OCI-LY3 (cell line): ENCODE measurements around the gene GPR160.

Experiments used
- H2AFZ ChIP-seq: fragments of 200-600, 300-600 bp; shearing (Covaris generic); 2 replicates; pipeline ENCODE4 v1.6.0; 2014; ENCODE audit warnings: antibody characterized with exemption, low read depth, low read length
- H3K27ac ChIP-seq: fragments of 200-600, 300-600 bp; sonication (generic); 2 replicates; pipeline ENCODE4 v1.5.1; 2014; ENCODE audit warnings: mild to moderate bottlenecking, low read length, moderate library complexity, mixed read lengths
- H3K27me3 ChIP-seq: fragments of 200-600, 300-600 bp; sonication (generic); 2 replicates; pipeline ENCODE4 v1.6.1; 2014; ENCODE audit warnings: low read depth, low read length, mixed read lengths
- H3K36me3 ChIP-seq: fragments of 200-600, 300-600 bp; sonication (generic); replicated peaks from 2 replicates; pipeline ENCODE3; 2014; ENCODE audit warnings: low read depth, low read length, mixed read lengths
- H3K4me1 ChIP-seq: fragments of 300-600, 200-600 bp; sonication (generic); 2 replicates; pipeline ENCODE4 v1.6.1; 2014; ENCODE audit warnings: low read length, mixed read lengths
- H3K4me2 ChIP-seq: fragments of 200-600, 300-600 bp; sonication (generic); 2 replicates; pipeline ENCODE4 v1.6.1; 2014; ENCODE audit warnings: low read length, mixed read lengths
- H3K4me3 ChIP-seq: fragments of 300-600, 200-600 bp; sonication (generic); 2 replicates; pipeline ENCODE4 v1.5.1; 2014; ENCODE audit warnings: antibody characterized with exemption, mild to moderate bottlenecking, low read length, moderate library complexity
- H3K79me2 ChIP-seq: fragments of 300-600, 200-600 bp; shearing (Covaris generic); 2 replicates; pipeline ENCODE4 v1.6.1; 2014; ENCODE audit warnings: mild to moderate bottlenecking, low read length, mixed read lengths
- H3K9ac ChIP-seq: fragments of 300-600, 200-600 bp; shearing (Covaris generic); 2 replicates; pipeline ENCODE4 v1.6.0; 2014; ENCODE audit warnings: mild to moderate bottlenecking, low read length, moderate library complexity
- H3K9me3 ChIP-seq: fragments of 200-600, 300-600 bp; shearing (Covaris generic); 2 replicates; pipeline ENCODE4 v1.6.1; 2014; ENCODE audit warnings: low read length, mixed read lengths; ENCODE audit not compliant: insufficient read depth
- H4K20me1 ChIP-seq: fragments of 200-600, 300-600 bp; sonication (generic); 2 replicates; pipeline ENCODE4 v1.6.1; 2016; ENCODE audit warnings: low read length, mixed read lengths; ENCODE audit not compliant: insufficient read depth
- CTCF ChIP-seq: fragments of 200-600, 300-600 bp; sonication (generic); IDR thresholded peaks from 2 replicates; pipeline ENCODE4 v1.5.1; 2014; ENCODE audit warnings: antibody characterized with exemption, low read length, low read depth
- EZH2phosphoT487 ChIP-seq: fragments of 200-600 bp; shearing (Covaris generic); IDR thresholded peaks from 2 replicates; pipeline ENCODE4 v1.6.1; 2018; ENCODE audit warnings: antibody characterized with exemption, mixed run types, low read depth

The GPR160 gene

DNA sequence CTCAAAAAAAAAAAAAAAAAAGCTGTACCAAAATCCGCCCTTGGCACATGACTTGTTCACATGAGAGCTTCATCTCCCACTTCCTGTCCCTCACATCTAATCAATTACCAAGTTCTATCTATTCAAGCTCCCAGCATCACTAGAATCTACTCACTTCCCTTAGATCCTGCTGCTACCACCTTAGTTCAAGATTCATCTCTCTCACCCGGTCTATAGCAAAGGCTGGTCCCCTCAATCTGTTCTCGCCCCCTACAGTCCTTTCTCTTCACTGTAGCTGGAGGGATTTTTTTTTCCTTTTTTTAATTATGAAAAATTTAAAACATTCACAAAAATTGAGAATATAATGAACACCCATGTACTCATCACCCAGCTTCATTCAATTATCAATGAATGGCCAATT is 16.7 kb upstream of the GPR160 start:
- TF ChIP-seq CTCF (peak; percentile 54), EZH2phosphoT487 (no peak)
- no peaks in the 10 kb centered on the region for H3K4me1 ChIP-seq
- H3K27ac ChIP-seq: no peak overlapping the region
- peaks cover 62% of the 10 kb centered on the region for H3K27me3 ChIP-seq
- H3K4me3 ChIP-seq: peak overlapping the region; percentile 51
- no peaks in the 10 kb centered on the region for H3K79me2 ChIP-seq
- H3K4me2 ChIP-seq: peak overlapping the region; percentile 46
- no peaks in the 10 kb centered on the region for H3K36me3 ChIP-seq
- no peaks in the 10 kb centered on the region for H4K20me1 ChIP-seq
- H3K9me3 ChIP-seq: no peaks in the 10 kb centered on the region
- peak overlapping the region; percentile 59; the same call in 1 of the 2 replicates for H2AFZ ChIP-seq
- no peak overlapping the region for H3K9ac ChIP-seq

- Histone ChIP-seq H3K4me3 (no peak overlapping the region), H3K4me1 (no peaks in the 10 kb centered on the region), H3K79me2 (no peaks in the 10 kb centered on the region), H4K20me1 (no peaks in the 10 kb centered on the region), H3K36me3 (no peaks in the 10 kb centered on the region), H3K4me2 (no peak overlapping the region), H2AFZ (no peak overlapping the region), H3K9me3 (no peaks in the 10 kb centered on the region), H3K27ac (no peak overlapping the region), H3K27me3 (peaks cover 52% of the 10 kb centered on the region), H3K9ac (no peak overlapping the region)
- TF ChIP-seq EZH2phosphoT487 (no peak), CTCF (no peak)
These were observed 15.5 kb upstream of the GPR160 start for GRCh38 chr3:170022336-170022735.

DNA sequence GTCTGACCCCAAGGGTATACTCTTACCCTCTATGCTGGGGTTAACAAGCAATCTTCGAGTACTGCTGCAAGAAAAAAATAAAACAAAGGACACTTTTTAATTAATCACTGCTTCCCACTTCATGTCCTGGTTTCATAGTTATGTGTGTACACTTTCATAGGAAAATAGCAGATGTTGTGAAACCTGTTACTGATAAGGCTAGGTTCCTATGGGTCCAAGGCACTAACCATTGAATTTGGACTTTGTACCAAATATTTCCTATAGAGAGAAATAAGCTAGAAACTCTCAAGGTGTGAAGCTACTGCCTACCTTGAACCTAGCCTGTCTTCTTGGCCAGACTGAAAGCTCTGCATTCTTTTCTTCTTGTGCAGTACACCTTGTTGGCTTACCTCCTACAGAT is 14.6 kb upstream of the GPR160 start:
- H3K9me3 ChIP-seq: no peaks in the 10 kb centered on the region
- TF ChIP-seq CTCF (no peak), EZH2phosphoT487 (no peak)
- H3K4me3 ChIP-seq: no peak overlapping the region
- H3K36me3 ChIP-seq: no peaks in the 10 kb centered on the region
- no peak overlapping the region for H3K27ac ChIP-seq
- H3K79me2 ChIP-seq: no peaks in the 10 kb centered on the region
- no peak overlapping the region for H3K9ac ChIP-seq
- H3K27me3 ChIP-seq: peaks cover 49% of the 10 kb centered on the region
- no peak overlapping the region for H2AFZ ChIP-seq
- no peaks in the 10 kb centered on the region for H4K20me1 ChIP-seq
- H3K4me2 ChIP-seq: no peak overlapping the region
- no peaks in the 10 kb centered on the region for H3K4me1 ChIP-seq

- H3K27ac ChIP-seq: no peak overlapping the region
- no peaks in the 10 kb centered on the region for H3K36me3 ChIP-seq
- no peak overlapping the region for H2AFZ ChIP-seq
- no peaks in the 10 kb centered on the region for H3K4me1 ChIP-seq
- no peak overlapping the region for H3K9ac ChIP-seq
- H3K9me3 ChIP-seq: no peaks in the 10 kb centered on the region
- no peaks in the 10 kb centered on the region for H3K79me2 ChIP-seq
- TF ChIP-seq CTCF (no peak), EZH2phosphoT487 (no peak)
- no peak overlapping the region for H3K4me2 ChIP-seq
- no peaks in the 10 kb centered on the region for H4K20me1 ChIP-seq
- peaks cover 42% of the 10 kb centered on the region for H3K27me3 ChIP-seq
- no peak overlapping the region for H3K4me3 ChIP-seq
These were observed 13.2 kb upstream of the GPR160 start for GRCh38 chr3:170024581-170024980.
